Stimulated activated CD8-positive, alpha-beta memory T cell treated with anti-CD3 and anti-CD28 coated beads, Interleukin-12 subunit alpha, Interleukin-12 subunit beta, amount 100 ng/mL, for 4 hours (primary cell): Measurements from ENCODE around the gene LZIC.

ENCODE experiments used
- DNase-seq: peaks from one replicate; pipeline ENCODE4 v3.0.0-alpha.2; 2020; ENCODE audit warnings: low read depth

The LZIC gene

GRCh38 chr1:9886092-9886742, 57.0 kb downstream of the LZIC start:
- DNase-seq, result no peak

GRCh38 chr1:9884805-9885204, 58.4 kb downstream of the LZIC start:
- DNase-seq, result no peak

GRCh38 chr1:9883585-9884449, 59.4 kb downstream of the LZIC start:
- no peak for DNase-seq

GRCh38 chr1:9882945-9883303, 60.3 kb downstream of the LZIC start:
- no peak for DNase-seq

- no peak for DNase-seq
Measured at GRCh38 chr1:9882296-9882944, 60.8 kb downstream of the LZIC start.

- no peak for DNase-seq
Measured at GRCh38 chr1:9881838-9882249, 61.3 kb downstream of the LZIC start.
